PC-3 (cell line): ENCODE results near the gene SKAP1. TPM values are rescaled to one million over a fixed set of nuclear protein-coding genes. Genes with fewer than 3 reads are reported as not detected.

ENCODE experiments used
- ATAC-seq: fragments of 200-7000 bp; cut with Tn5 transposase; 2 replicates; pipeline ENCODE4 v1.9.1; 2020; ENCODE audit warnings: mild to moderate bottlenecking, moderate library complexity
- BruUV-seq: library from RNA; stranded (reverse); fragments of 400-500 nt; replicated peaks from 2 replicates; lab custom pipeline; 2021; lab: Mats Ljungman, UMichigan
- CTCF ChIA-PET: fragments of 300-600 bp; sonication (Branson Sonifier 250); formaldehyde crosslinking; loops from one replicate; lab custom pipeline; 2022; ENCODE audit warnings: antibody characterized with exemption; lab: Charles Lee
- POLR2A ChIA-PET: fragments of 300-600 bp; sonication (Branson Sonifier 250); formaldehyde crosslinking; loops from one replicate; lab custom pipeline; 2022; ENCODE audit warnings: antibody characterized with exemption; ENCODE audit not compliant: unreplicated experiment; lab: Charles Lee
- DNase-seq: peaks from one replicate; pipeline ENCODE4 v3.0.0-alpha.2; 2015
- H2AFZ ChIP-seq: fragments of 300-600 bp; sonication (generic); 2 replicates; pipeline ENCODE4 v1.6.0; 2016; ENCODE audit warnings: antibody characterized with exemption, low read length
- H3F3A ChIP-seq: fragments of 300-600 bp; sonication (generic); one replicate; pipeline ENCODE4 v1.6.0; 2017; ENCODE audit warnings: antibody characterized with exemption, low read length, control low read depth, mild to moderate bottlenecking; ENCODE audit not compliant: unreplicated experiment
- H3K27ac ChIP-seq: fragments of 300-600 bp; sonication (generic); 2 replicates; pipeline ENCODE4 v1.5.1; 2016; ENCODE audit warnings: mild to moderate bottlenecking, low read length
- H3K27me3 ChIP-seq: fragments of 300-600 bp; sonication (generic); 2 replicates; pipeline ENCODE4 v1.6.1; 2016; ENCODE audit warnings: low read length, mixed read lengths
- H3K36me3 ChIP-seq: fragments of 300-600 bp; sonication (generic); 2 replicates; pipeline ENCODE4 v1.6.1; 2016; ENCODE audit warnings: low read depth, mixed run types, low read length, mixed read lengths
- H3K4me1 ChIP-seq: fragments of 300-600 bp; sonication (generic); 2 replicates; pipeline ENCODE4 v1.5.1; 2016; ENCODE audit warnings: low read length; ENCODE audit not compliant: insufficient read depth
- H3K4me2 ChIP-seq: fragments of 300-600 bp; sonication (generic); 2 replicates; pipeline ENCODE4 v1.6.0; 2016; ENCODE audit warnings: low read length
- H3K4me3 ChIP-seq: fragments of 300-600 bp; sonication (generic); 2 replicates; pipeline ENCODE4 v1.5.1; 2016; ENCODE audit warnings: mild to moderate bottlenecking, low read length, mixed read lengths
- H3K79me2 ChIP-seq: fragments of 300-600 bp; sonication (generic); 2 replicates; pipeline ENCODE4 v1.6.1; 2017; ENCODE audit warnings: low read length, mixed read lengths
- H3K9ac ChIP-seq: fragments of 300-600 bp; sonication (generic); 2 replicates; pipeline ENCODE4 v1.6.0; 2016; ENCODE audit warnings: mild to moderate bottlenecking, low read length
- H3K9me2 ChIP-seq: fragments of 300-600 bp; sonication (generic); replicated peaks from 2 replicates; pipeline ENCODE4 v1.6.1; 2016; ENCODE audit warnings: mixed run types, low read length, mixed read lengths
- H3K9me3 ChIP-seq: fragments of 300-600 bp; sonication (generic); 2 replicates; pipeline ENCODE4 v1.6.1; 2016; ENCODE audit warnings: low read length, mixed read lengths
- H4K20me1 ChIP-seq: fragments of 300-600 bp; sonication (generic); 2 replicates; pipeline ENCODE4 v1.6.1; 2016; ENCODE audit warnings: low read length, mixed read lengths
- CTCF ChIP-seq: fragments of 300-600 bp; sonication (generic); conservative IDR thresholded peaks from 2 replicates; pipeline ENCODE4 v1.5.1; 2017; ENCODE audit warnings: antibody characterized with exemption, low read depth, mild to moderate bottlenecking, low read length
- EZH2 ChIP-seq: fragments of 300-600 bp; sonication (generic); IDR thresholded peaks from one replicate; pipeline ENCODE4 v1.6.1; 2017; ENCODE audit warnings: antibody characterized with exemption, mild to moderate bottlenecking, low read length; ENCODE audit not compliant: unreplicated experiment
- EZH2phosphoT487 ChIP-seq: fragments of 300-600 bp; sonication (generic); IDR thresholded peaks from 2 replicates; pipeline ENCODE4 v1.6.1; 2018; ENCODE audit warnings: mild to moderate bottlenecking, antibody characterized with exemption, low read length, borderline replicate concordance
- intact Hi-C: fragments of 100-400 bp; cut with micrococcal nuclease; formaldehyde crosslinking; loops from 2 replicates; pipeline ENCODE4 v1.9.0; 2023
- total RNA-seq: library from RNA; depleted of rRNA; stranded (reverse); fragments of >200 nt; gene quantifications from 2 replicates; pipeline ENCODE4 v1.2.3, GENCODE V29; 2014

Gene SKAP1
- total RNA-seq, 1 experiment from 2014 or later: not detected

- CTCF ChIA-PET: no interaction called here
- Histone ChIP-seq H3K9me2 (no peaks in the 10 kb centered on the region), H3K4me2 (no peak overlapping the region), H3K27me3 (no peaks in the 10 kb centered on the region; the same call in 1 of the 2 replicates), H3K9me3 (no peaks in the 10 kb centered on the region), H3K9ac (no peak overlapping the region), H3K36me3 (no peaks in the 10 kb centered on the region), H4K20me1 (no peaks in the 10 kb centered on the region), H3K27ac (no peak overlapping the region), H3F3A (no peaks in the 10 kb centered on the region), H3K4me1 (no peaks in the 10 kb centered on the region), H3K79me2 (no peaks in the 10 kb centered on the region), H2AFZ (no peak overlapping the region), H3K4me3 (no peak overlapping the region)
- POLR2A ChIA-PET: interaction anchor here (0.6 kb wide), 1 partner anchor 59 kb away, joined by 6 read pairs; no protein-coding TSS in a partner anchor
- DNase-seq: no peak
- intact Hi-C loops: no loop called here
- no peak for ATAC-seq
- TF ChIP-seq CTCF: no peak
- no peak for TF ChIP-seq EZH2
- TF ChIP-seq EZH2phosphoT487: no peak
- BruUV-seq: no TSS peak
Observed at GRCh38 chr17:48388955-48389743, 40.9 kb downstream of the SKAP1 start.

GRCh38 chr17:48386826-48387225 lies 43.2 kb downstream of the SKAP1 start:
- Histone ChIP-seq H3K9ac (no peak overlapping the region), H3K4me2 (no peak overlapping the region), H4K20me1 (no peaks in the 10 kb centered on the region), H3K4me3 (no peak overlapping the region), H3F3A (no peaks in the 10 kb centered on the region), H3K4me1 (no peaks in the 10 kb centered on the region), H3K9me3 (no peaks in the 10 kb centered on the region), H3K36me3 (no peaks in the 10 kb centered on the region), H3K27ac (no peak overlapping the region), H3K9me2 (no peaks in the 10 kb centered on the region; the same call in 1 of the 2 replicates), H2AFZ (no peak overlapping the region), H3K79me2 (no peaks in the 10 kb centered on the region), H3K27me3 (no peaks in the 10 kb centered on the region; the same call in 1 of the 2 replicates)
- ChIA-PET CTCF (no interaction called here), POLR2A (no interaction called here)
- DNase-seq (no peak), ATAC-seq (no peak)
- TF ChIP-seq CTCF (no peak), EZH2phosphoT487 (no peak), EZH2 (no peak)
- no TSS peak for BruUV-seq
- intact Hi-C loops: no loop called here

GRCh38 chr17:48385319-48385718 lies 44.7 kb downstream of the SKAP1 start:
- TF ChIP-seq CTCF (no peak), EZH2 (no peak), EZH2phosphoT487 (no peak)
- no peaks in the 10 kb centered on the region for H3K9me3 ChIP-seq
- ChIA-PET CTCF (no interaction called here), POLR2A (interaction anchor here (0.6 kb wide), 1 partner anchor 228 kb away, joined by 3 read pairs; no protein-coding TSS in a partner anchor)
- no peak overlapping the region for H2AFZ ChIP-seq
- no peaks in the 10 kb centered on the region for H4K20me1 ChIP-seq
- DNase-seq (no peak), ATAC-seq (no peak)
- H3K79me2 ChIP-seq: no peaks in the 10 kb centered on the region
- H3F3A ChIP-seq: no peaks in the 10 kb centered on the region
- no peak overlapping the region for H3K4me2 ChIP-seq
- no peak overlapping the region for H3K4me3 ChIP-seq
- no peaks in the 10 kb centered on the region; the same call in 1 of the 2 replicates for H3K9me2 ChIP-seq
- no peak overlapping the region for H3K27ac ChIP-seq
- no peaks in the 10 kb centered on the region for H3K36me3 ChIP-seq
- no peaks in the 10 kb centered on the region for H3K4me1 ChIP-seq
- intact Hi-C loops: no loop called here
- no peak overlapping the region for H3K9ac ChIP-seq
- BruUV-seq: no TSS peak
- no peaks in the 10 kb centered on the region; the same call in 1 of the 2 replicates for H3K27me3 ChIP-seq
